ENCODE measurements around the gene FECH. TPM values are rescaled to one million over a fixed set of nuclear protein-coding genes. Genes with fewer than 3 reads are reported as not detected.

The FECH gene
- 36.9 to 41.3 TPM (median 40.4 TPM) in 5 replicates for total RNA-seq (2022; extraction: Qiagen RNA extraction)

DNA sequence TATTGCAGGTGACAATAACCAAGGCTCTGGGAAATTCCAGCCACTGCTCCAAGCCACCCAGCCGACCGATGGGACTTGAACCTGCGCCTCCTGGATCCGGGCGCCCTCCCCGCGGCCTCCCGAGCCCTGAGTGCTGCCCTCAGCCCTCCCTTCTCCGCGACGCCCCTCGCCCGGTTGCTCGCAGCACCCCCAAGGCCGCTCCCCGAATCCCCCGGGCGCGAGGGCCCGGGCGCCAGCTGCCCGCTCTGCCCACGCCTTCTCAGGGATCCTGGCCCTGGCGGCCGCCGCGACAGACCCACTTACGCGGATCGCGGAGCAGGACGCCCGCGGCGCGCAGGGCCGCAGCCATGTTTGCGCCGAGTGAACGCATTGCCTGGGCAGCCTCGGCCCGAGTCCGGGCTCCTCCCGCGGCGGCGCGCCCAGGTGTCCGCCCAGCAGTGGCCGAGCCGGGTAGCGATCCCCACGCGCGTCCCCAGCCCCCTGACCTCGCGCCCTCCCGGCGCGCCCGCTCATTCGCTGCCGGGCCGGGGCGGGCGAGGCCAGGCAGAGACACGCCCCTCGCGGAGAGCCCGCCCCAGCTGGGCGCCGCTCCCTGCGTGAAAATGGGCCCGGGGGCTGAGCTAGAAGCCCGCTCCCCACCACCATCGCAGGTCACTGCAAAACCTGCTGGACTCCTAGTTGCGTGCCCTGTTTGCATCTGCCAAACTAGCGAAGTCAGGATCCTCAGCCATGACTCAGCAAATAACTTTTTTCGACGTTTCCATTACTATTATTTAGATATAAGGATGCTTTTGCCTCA lies at the start of gene FECH:
FECH (minus strand) TSS at position 452 of the 799 bp plus-strand sequence; CDS start at position 370, 82 bp downstream.

Other genes starting within 250 kb of the FECH start
- gene ST8SIA3, start 234.1 kb downstream of the FECH start, total RNA-seq (2022; extraction: Qiagen RNA extraction) = not detected in 5 replicates
- gene ONECUT2, start 151.3 kb downstream of the FECH start, total RNA-seq (2022; extraction: Qiagen RNA extraction) = 0.31 to 0.63 TPM (median 0.41 TPM) in 5 replicates
- 77.8 to 151 TPM (median 79.7 TPM) in 5 replicates for gene NARS1, start 35.1 kb upstream of the FECH start, total RNA-seq (2022; extraction: Qiagen RNA extraction)
- 7.9 to 10.5 TPM (median 9.3 TPM) in 5 replicates for gene ATP8B1, start 216.6 kb upstream of the FECH start, total RNA-seq (2022; extraction: Qiagen RNA extraction)